GM10266 (cell line): ENCODE results near the gene ARL2BP.

Experiments
- DNase-seq: peaks from one replicate; pipeline ENCODE4 v3.0.0; 2012; ENCODE audit errors: extremely low spot score
- CTCF ChIP-seq: IDR thresholded peaks from 2 replicates; pipeline ENCODE4 v1.5.1; 2012; ENCODE audit warnings: mild to moderate bottlenecking, low read depth; ENCODE audit not compliant: control insufficient read depth, insufficient read depth; ENCODE audit errors: missing control alignments

ARL2BP gene

GRCh38 chr16:57252148-57252721, 7.2 kb downstream of the ARL2BP start:
- TF ChIP-seq CTCF = no peak

GRCh38 chr16:57253466-57253865, 8.4 kb downstream of the ARL2BP start:
- no peak for TF ChIP-seq CTCF
- no peak for DNase-seq

More at GRCh38 chr16:57252148-57252721, 7.2 kb downstream of the ARL2BP start:
- no peak for DNase-seq

GRCh38 chr16:57255686-57256415, 10.8 kb downstream of the ARL2BP start:
- TF ChIP-seq CTCF = no peak
- no peak for DNase-seq

- no peak for DNase-seq
- no peak for TF ChIP-seq CTCF
These were observed 11.7 kb downstream of the ARL2BP start for GRCh38 chr16:57256601-57257395.

GRCh38 chr16:57257455-57258070, 12.5 kb downstream of the ARL2BP start:
- no peak for TF ChIP-seq CTCF
- no peak for DNase-seq

GRCh38 chr16:57258226-57258909, 13.3 kb downstream of the ARL2BP start:
- no peak for TF ChIP-seq CTCF
- no peak for DNase-seq
